Measurements from ENCODE around the gene CCDC9.

DNA sequence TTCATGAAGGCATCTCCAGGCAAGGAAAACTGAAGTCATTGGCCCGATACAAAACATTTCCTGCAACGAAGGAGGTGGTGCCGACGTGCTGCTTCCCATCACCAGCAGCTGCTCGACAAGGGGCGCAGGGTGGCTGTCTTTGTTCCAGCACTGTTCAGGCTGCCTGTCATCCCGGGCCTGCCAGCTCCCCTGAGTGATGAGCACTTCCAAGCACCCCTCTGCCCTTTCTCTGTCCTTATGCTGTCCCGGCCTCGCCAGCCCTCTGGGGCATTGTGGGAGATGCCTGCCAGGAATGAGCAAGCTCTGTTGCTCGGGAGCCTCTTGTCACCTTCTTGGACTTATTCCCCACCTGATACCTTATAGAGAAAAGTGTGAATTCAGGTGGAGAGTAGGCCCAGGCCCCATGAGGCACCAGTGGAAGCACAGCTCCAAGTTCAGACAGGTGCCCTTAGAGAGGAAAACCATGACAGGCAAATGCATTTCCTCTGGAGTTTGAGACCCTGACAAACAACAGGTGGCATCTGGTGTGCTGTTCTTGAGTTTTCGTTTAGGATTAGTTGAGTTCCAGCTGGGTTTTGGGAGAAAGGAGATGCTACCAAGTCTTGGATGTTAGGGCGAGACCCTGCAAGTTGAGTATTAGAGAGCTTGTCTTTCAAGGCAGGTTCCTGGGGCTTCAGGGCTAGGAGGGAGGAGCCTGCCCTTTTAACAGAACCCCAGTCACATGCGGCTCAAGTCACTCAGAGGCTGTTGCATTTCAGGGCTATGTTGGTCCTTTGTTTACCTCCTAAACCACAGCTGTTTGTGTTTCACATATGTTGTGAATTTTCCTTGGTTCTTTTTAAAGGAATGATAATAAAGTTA is 46.8 kb upstream of the CCDC9 start:
- TF ChIP-seq, protein P1, sequence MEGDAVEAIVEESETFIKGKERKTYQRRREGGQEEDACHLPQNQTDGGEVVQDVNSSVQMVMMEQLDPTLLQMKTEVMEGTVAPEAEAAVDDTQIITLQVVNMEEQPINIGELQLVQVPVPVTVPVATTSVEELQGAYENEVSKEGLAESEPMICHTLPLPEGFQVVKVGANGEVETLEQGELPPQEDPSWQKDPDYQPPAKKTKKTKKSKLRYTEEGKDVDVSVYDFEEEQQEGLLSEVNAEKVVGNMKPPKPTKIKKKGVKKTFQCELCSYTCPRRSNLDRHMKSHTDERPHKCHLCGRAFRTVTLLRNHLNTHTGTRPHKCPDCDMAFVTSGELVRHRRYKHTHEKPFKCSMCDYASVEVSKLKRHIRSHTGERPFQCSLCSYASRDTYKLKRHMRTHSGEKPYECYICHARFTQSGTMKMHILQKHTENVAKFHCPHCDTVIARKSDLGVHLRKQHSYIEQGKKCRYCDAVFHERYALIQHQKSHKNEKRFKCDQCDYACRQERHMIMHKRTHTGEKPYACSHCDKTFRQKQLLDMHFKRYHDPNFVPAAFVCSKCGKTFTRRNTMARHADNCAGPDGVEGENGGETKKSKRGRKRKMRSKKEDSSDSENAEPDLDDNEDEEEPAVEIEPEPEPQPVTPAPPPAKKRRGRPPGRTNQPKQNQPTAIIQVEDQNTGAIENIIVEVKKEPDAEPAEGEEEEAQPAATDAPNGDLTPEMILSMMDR (conservative IDR thresholded peaks at IDR 0.05 in 1 of 2, IDR thresholded peaks at IDR 0.05 in 1 of 2; ENCODE audit: low read depth in 1 of 2, low read length in 2 of 2): no peak
- no peak for TF ChIP-seq EZH2 (IDR thresholded peaks at IDR 0.05; ENCODE audit: low read length, missing control alignments)

Measured in fibroblast of lung (primary cell).